Neural progenitor cell (in vitro differentiated cells): ENCODE data around the gene ARHGAP24.

Experiments used
- CTCF ChIP-seq: fragments of 200-600 bp; sonication (generic); IDR thresholded peaks from 2 replicates; pipeline ENCODE4 v1.5.1; 2017; ENCODE audit warnings: antibody characterized with exemption, mild to moderate bottlenecking
- EZH2 ChIP-seq: fragments of 200-600 bp; sonication (generic); IDR thresholded peaks from 2 replicates; pipeline ENCODE4 v1.6.1; 2017; ENCODE audit warnings: antibody characterized with exemption, mild to moderate bottlenecking, moderate library complexity
- EZH2phosphoT487 ChIP-seq: fragments of 200-600 bp; sonication (generic); IDR thresholded peaks from 2 replicates; pipeline ENCODE4 v1.6.1; 2017; ENCODE audit warnings: antibody characterized with exemption

DNA sequence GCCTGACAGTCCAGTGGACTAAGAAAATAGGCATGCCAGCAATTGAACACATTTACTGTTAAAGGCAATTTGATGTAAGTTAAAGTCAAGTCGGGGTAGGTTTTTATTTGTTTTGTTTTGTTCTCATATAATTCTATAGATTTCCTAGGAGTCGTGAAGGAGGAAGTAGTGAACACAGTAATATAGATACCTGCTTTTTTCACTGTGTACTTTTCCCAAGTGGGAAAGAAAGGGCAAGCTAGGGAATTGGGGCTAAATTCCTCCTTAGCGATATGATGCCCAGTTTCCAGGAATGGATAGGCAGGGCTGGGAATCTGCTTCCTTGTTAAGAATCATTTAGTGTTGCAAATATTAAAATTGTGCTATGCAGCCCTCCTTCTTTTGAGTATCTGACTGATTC lies 271.0 kb downstream of the ARHGAP24 start:
- TF ChIP-seq CTCF (no peak), EZH2 (no peak), EZH2phosphoT487 (no peak)
